Measurements from ENCODE around the gene HS2ST1. TPM values are rescaled to one million over a fixed set of nuclear protein-coding genes. Genes with fewer than 3 reads are reported as not detected.
A peak's percentile ranks its signal among the peaks of the same experiment; 100 is the strongest.

HS2ST1 gene
- total RNA-seq, 1 experiment from 2014 or later = 54.0 TPM

- intact Hi-C loops (cut with micrococcal nuclease; ENCODE audit: unreplicated experiment) = no loop called here
- peaks cover 26% of the 10 kb centered on the region for H3K4me1 Mint-ChIP-seq (ENCODE audit: low read depth, unreplicated experiment)
- DNase-seq = no peak
- H3K36me3 Mint-ChIP-seq (ENCODE audit: insufficient read depth, unreplicated experiment) = no peaks in the 10 kb centered on the region
- CTCF ChIA-PET = interaction anchor here (0.6 kb wide), 1 partner anchor 21 kb away, joined by 3 read pairs; no protein-coding TSS in a partner anchor
- TF ChIP-seq CTCF (IDR thresholded peaks at IDR 0.05; ENCODE audit: unreplicated experiment) = no peak
- no peaks in the 10 kb centered on the region for H3K27me3 Mint-ChIP-seq (ENCODE audit: unreplicated experiment)
- H3K9me3 Mint-ChIP-seq (ENCODE audit: low read depth, unreplicated experiment) = no peaks in the 10 kb centered on the region
- peak overlapping the region; percentile 30 for H3K27ac Mint-ChIP-seq (ENCODE audit: unreplicated experiment)
- H3K4me3 Mint-ChIP-seq (ENCODE audit: low read depth, unreplicated experiment) = no peak overlapping the region
- no TSS peak for BruUV-seq (replicated peaks)
These were observed 79.0 kb downstream of the HS2ST1 start for GRCh38 chr1:86993269-86993985.

DNA sequence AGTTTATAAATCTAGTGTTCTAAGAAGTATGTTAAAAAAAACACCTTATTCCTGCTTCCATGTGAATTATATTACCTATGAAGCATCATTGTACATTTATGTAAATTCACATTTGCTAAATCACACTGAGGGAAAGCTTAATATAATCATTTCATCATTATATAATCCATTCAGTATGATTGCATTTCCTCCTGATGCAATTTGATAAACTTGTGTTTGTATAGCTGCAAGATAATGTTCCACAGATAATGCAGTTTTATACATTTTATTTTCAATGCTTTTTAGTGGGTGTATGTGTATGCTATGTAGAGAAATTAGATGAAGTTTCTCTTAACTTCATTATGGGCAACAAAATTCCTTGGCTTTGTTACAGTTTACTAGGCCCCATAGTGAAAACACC is 79.6 kb downstream of the HS2ST1 start:
- Mint-ChIP-seq H3K27ac (ENCODE audit: unreplicated experiment) (peak overlapping the region; percentile 30), H3K9me3 (ENCODE audit: low read depth, unreplicated experiment) (no peaks in the 10 kb centered on the region), H3K4me3 (ENCODE audit: low read depth, unreplicated experiment) (no peak overlapping the region), H3K36me3 (ENCODE audit: insufficient read depth, unreplicated experiment) (no peaks in the 10 kb centered on the region), H3K4me1 (ENCODE audit: low read depth, unreplicated experiment) (peaks cover 26% of the 10 kb centered on the region), H3K27me3 (ENCODE audit: unreplicated experiment) (no peaks in the 10 kb centered on the region)
- CTCF ChIA-PET = interaction anchor here (0.6 kb wide), 1 partner anchor 21 kb away, joined by 3 read pairs; no protein-coding TSS in a partner anchor
- DNase-seq = no peak
- no TSS peak for BruUV-seq (replicated peaks)
- no peak for TF ChIP-seq CTCF (IDR thresholded peaks at IDR 0.05; ENCODE audit: unreplicated experiment)
- intact Hi-C loops (cut with micrococcal nuclease; ENCODE audit: unreplicated experiment) = no loop called here

DNA sequence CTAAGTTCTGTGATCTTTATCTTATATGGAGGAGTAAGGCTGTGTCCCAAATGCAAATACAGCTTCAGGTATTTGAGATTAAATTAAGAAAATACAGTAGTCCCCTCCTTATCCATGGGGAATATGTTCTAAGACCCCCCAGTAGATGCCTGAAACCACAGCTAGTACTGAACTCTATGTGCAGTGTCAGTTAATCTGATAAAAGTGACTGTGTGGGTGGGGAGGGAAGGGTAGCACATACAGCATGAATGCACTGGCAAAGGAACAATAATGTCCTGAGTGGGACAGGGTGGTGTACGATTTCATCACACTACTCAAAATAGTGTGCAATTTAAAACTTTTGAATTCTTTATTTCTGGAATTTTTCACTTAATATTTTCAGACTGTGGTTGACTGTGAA is 83.1 kb downstream of the HS2ST1 start:
- no peak overlapping the region for H3K27ac Mint-ChIP-seq (ENCODE audit: unreplicated experiment)
- H3K4me1 Mint-ChIP-seq (ENCODE audit: low read depth, unreplicated experiment) = peaks cover 23% of the 10 kb centered on the region
- no peak overlapping the region for H3K4me3 Mint-ChIP-seq (ENCODE audit: low read depth, unreplicated experiment)
- BruUV-seq (replicated peaks) = no TSS peak
- no peak for DNase-seq
- no peaks in the 10 kb centered on the region for H3K9me3 Mint-ChIP-seq (ENCODE audit: low read depth, unreplicated experiment)
- TF ChIP-seq CTCF (IDR thresholded peaks at IDR 0.05; ENCODE audit: unreplicated experiment) = no peak
- CTCF ChIA-PET = interaction anchor here (0.6 to 1.4 kb wide), 3 partner anchors 11 to 43 kb away, joined by 3 to 6 read pairs (median 3); no protein-coding TSS in a partner anchor
- H3K27me3 Mint-ChIP-seq (ENCODE audit: unreplicated experiment) = no peaks in the 10 kb centered on the region
- intact Hi-C loops (cut with micrococcal nuclease; ENCODE audit: unreplicated experiment) = no loop called here
- no peaks in the 10 kb centered on the region for H3K36me3 Mint-ChIP-seq (ENCODE audit: insufficient read depth, unreplicated experiment)

DNA sequence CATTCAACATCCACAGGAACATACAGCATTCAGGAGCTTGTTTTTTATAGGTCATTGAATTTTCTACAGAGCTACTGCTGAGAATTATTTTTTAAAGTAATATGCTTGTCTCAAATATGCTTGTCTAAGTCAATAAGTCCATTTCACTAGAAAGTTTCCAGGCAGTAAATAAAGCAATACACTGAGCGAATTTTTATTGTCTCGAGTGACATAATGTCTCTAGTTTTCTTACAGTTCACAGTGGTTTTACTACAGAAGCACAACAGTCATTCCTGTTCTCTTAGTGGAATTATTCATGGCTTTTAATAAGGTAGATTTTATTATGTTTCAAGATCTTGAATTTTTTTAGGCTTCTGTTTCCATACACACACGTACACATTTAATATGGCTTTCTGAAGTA is 83.8 kb downstream of the HS2ST1 start:
- Mint-ChIP-seq H3K27me3 (ENCODE audit: unreplicated experiment) (no peaks in the 10 kb centered on the region), H3K4me3 (ENCODE audit: low read depth, unreplicated experiment) (no peak overlapping the region), H3K27ac (ENCODE audit: unreplicated experiment) (no peak overlapping the region), H3K36me3 (ENCODE audit: insufficient read depth, unreplicated experiment) (no peaks in the 10 kb centered on the region), H3K9me3 (ENCODE audit: low read depth, unreplicated experiment) (no peaks in the 10 kb centered on the region), H3K4me1 (ENCODE audit: low read depth, unreplicated experiment) (peaks cover 16% of the 10 kb centered on the region)
- no peak for DNase-seq
- BruUV-seq (replicated peaks) = no TSS peak
- no peak for TF ChIP-seq CTCF (IDR thresholded peaks at IDR 0.05; ENCODE audit: unreplicated experiment)
- intact Hi-C loops (cut with micrococcal nuclease; ENCODE audit: unreplicated experiment) = no loop called here
- CTCF ChIA-PET = interaction anchor here (1.4 kb wide), 1 partner anchor 11 kb away, joined by 3 read pairs; no protein-coding TSS in a partner anchor

Data from Calu3 (cell line).